IPS DF 4.7 (cell line): ENCODE results near the gene ZYG11B.
"Not testable (repeated sequence)": the region's sequence is repeated elsewhere in the genome, so short reads cannot be mapped to it uniquely, and the experiment has no call there.

ENCODE experiments used
- DNase-seq: peaks from one replicate; pipeline ENCODE4 v3.0.0-alpha.2; 2013; ENCODE audit warnings: low spot score; ENCODE audit errors: extremely low read depth

Gene ZYG11B

DNA sequence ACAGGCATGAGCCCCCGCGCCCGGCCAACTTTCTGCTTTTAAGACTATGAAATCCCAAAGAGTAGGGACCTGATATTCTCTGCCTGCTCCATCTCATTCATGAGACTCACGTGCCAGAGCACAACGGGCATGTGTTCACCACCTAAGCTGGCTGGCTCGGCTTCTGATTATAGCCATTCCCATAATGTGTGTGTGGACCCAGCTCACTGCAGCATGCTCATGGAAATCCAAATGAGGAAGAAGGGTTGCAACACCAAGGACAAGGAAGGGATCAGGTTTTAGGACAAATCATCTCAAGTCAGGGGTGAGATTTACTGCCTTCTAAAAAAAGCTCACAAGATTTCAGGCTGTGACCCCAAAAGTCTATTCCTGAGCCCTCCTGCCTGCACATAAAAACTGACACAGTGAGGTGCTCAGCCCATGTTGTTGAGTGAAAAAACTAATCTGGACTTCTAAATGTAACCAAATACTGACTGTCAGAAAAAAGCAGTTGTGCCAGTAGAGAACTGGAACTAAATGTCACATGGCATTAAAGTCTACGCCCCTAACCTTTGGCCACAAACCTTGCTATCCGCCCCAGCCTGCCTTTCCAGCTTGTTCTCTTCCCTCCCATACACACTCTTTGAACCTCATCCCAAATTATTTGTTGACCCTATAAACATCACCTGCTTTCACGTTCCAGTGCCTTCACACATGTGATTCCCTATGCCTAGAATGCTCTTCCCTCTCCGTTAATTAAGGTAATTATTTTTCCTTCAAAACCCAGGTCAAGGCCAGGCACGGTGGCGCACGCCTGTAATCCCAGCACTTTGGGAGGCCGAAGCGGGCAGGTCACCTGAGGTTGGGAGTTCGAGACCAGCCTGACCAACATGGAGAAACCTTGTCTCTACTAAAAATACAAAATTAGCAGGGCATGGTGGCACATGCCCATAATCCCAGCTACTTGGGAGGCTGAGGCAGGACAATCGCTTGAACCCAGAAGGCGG, 19.0 kb upstream of the ZYG11B start:
- no peak for DNase-seq

DNA sequence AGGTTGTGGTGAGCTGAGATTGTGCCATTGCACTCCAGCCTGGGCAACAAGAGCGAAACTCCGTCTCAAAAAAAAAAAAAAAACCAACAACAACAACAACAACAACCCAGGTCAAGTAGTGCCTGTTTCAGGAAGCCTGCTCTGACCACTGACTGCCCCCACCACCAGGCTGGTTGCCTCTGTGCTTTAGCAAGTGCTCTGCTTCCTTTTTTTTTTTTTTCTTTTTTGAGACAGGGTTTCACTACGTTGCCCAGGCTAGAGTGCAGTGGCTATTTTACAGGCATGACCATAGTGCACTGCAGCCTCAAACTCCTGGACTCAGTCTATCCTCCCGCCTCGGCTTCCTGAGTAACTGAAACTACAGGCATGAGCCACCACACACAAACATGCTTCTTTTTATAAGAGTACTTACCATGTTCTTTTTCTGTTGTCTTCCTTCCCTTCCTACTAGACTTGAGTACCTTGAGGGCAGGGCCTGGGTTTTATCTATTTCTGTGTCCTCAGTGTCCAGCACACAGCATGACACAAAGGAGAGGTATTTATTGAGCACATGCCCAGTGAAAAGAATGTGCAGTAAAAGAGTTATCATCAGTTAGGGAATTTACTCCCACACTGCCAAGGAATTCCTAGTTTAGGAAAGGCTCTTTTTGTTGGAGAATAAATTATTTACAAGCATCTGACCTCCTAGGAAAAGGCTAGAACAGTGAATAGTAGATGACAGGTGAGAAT, 18.2 kb upstream of the ZYG11B start:
- DNase-seq = no peak

DNA sequence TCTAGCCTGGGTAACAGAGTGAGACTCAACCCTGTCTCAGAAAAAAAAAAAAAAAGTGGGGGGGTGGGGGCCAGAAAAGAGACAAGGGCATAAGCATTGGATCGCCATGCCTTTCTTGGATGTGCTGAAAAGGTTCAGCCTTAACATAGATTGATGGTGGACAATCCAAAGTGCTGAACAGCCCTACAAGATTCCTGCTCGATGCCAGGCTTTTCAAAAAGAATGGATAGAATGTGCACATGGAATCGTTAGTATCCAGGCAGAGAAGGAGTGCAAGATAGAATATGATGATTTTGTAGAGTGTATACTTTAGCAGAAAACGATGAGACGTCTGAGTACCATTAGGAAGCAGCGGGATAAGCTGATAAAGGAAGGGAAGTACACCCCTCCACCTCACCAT, 17.2 kb upstream of the ZYG11B start:
- no peak for DNase-seq

DNA sequence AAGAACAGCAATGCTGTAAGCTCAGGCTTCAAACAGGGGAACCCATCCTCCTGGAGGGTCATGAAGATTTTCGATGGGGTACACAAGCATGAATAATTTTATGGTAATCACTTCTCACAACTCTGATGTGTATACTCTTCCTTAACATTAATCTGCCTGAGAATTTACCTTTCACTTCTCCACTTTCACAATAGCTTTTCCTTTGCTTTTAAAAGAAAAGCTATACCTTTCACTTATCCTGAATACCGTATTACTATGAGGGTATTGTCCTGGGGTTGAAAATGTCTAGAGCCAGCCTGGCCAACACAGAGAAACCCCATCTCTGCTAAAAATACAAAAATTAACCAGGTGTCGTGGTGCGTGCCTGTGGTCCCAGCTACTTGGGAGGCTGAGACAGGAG, 12.7 kb upstream of the ZYG11B start:
- DNase-seq = no peak

DNA sequence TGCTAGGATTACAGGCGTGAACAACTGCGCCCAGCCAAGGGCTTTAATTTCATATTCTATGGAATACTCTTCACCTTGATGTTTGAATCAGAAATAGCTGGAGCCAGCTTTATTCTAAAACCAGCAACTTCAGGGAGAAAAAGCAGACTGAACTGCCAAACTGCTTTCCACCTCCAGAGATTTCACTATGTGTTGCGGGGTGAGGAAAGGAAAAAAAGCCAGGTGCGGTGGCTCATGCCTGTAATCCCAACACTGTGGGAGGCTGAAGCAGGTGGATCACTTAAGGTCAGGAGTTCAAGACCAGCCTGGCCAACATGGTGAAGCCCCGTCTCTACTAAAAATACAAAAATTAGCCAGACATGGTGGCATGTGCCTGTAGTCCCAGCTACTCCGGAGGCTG, 11.0 kb upstream of the ZYG11B start:
- not testable (repeated sequence) for DNase-seq

DNA sequence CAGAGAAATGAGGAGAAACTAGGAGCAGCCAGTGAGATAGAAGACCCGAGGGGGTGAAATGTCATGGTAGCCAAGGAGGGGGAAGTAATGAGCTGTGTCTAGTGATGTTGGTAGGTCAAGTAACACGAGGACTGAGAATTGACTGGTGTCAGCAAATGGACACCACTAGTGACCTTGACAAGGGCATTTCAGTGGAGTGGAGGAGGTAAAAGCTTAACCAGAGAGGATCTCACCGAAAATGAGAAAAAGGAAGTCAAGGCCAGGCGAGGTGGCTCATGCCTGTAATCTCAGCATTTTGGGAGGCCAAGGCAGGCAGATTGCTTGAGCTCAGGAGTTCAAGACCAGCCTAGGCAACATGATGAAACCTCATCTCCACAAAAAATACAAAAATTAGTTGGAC, 3.0 kb upstream of the ZYG11B start:
- no peak for DNase-seq

DNA sequence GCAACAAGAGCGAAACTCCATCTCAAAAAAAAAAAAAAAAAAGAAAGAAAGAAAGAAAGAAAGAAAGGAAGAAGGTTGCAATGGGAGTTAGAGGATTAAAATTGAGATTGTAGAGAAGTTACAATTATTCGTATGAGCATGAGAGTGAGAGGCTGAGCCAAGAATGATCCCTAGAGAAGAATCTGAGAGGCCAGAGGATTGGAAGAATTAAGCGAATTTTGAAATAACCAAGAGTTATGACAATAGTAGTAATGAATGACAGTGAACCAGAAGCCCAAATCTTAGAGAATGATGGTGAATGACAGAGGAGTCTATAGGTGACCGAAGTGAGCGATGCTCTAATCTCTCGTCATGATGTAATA, 369 bp upstream of the ZYG11B start:
- DNase-seq = no peak

DNA sequence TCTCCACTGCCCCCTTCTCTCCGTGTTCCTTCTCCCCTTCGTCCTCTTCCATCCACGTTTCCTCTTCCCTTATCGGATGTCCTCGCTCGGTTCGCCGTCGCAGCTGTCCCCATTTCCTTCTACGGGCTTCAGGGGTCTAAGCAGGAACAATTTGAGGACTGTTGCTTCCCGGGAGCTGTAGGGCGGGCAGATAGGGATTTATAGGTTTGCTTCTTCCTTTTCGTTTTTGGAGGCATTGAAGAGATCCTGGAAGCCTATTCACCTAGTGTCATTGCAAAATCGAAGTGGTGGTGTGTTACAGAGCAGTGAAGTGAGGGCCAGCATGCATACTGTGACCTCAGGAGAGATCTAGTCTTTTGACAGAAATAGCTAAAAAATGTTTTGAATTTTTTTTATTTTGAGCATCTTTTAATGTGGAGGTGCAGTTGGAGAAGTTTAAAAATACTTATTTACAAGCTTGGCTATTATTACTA, 897 bp downstream of the ZYG11B start:
- no peak for DNase-seq

DNA sequence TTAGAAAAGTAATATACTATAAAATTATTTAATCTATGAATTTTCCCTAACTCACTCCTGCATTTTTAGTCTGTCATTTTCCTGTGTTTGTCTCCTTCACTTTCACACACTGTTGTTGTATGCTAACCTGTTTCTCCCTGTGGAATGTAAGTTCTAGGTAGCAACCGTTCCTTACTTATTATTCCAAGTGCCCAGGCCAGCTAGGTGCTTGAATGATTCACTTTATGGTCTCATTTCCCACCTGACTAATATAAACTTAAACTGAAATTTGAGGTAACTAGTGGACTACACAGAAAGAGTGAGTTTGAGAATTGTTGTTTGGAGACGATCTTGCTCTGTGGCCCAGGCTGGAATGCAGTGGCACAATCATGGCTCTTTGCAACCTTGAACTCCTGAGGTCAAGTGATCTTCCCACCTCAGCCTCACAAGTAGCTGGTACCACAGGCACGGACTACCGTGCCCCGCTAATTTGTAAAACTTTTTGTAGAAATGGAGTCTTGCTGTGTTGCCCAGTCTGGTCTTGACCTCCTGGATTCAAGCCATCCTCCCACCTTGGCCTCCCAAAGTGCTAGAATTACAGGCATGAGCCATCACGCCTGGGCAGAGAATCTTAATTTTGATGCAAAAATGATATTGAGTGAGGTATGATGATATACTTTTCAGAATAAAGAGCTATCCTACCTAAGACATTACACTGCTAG, 1.9 kb downstream of the ZYG11B start:
- DNase-seq = no peak

DNA sequence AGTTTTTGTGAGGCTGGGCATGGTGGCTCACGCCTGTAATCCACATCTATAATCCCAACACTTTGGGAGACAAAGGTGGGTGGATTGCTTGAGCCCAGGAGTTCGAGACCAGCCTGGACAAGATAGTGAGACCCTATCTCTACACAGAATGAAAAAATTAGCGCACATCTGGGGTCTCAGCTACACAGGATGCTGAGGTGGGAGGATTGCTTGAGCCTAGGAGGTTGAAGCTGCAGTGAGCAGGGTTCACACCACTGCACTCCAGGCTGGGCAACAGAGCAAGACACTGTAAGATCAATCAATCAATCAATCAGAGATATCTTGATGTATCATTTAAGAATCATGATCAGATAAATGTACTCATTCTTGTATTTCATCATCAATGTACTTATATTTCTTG, 7.1 kb downstream of the ZYG11B start:
- no peak for DNase-seq

DNA sequence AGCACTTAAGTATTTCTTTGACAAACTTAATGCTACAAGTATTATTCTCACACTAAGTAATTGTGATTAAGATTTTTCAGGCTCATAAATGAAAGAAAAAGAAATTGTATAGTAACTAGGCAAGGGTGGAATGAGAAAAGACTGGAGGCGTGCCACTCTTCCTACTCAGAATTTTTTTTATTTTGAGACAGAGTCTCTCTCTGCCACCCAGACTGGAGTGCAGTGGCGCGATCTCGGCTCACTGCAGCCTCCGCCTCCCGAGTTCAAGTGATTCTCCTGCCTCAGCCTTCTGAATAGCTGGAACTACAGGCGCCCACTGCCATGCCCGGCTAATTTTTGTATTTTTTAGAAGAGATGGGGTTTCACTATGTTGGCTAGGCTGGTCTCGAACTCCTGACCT, 9.1 kb downstream of the ZYG11B start:
- DNase-seq = not testable (repeated sequence)

DNA sequence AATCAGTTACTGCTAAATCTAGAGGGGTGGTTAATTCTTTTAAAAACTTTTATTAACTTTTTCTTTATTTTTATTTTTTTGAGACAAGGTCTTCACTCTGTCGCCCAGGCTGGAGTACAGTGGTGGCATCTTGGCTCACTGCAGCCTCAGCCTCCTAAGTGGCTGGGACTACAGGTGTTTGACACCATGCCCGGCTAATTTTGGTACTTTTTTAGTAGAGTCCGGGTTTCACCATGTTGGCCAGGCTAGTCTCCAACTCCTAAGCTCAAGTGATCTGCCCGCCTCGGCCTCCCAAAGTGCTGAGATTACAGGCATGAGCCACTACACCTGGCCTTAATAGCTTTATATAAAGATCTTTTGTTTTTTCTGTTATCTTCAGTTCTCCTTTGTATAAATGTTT, 11.9 kb downstream of the ZYG11B start:
- DNase-seq = no peak

DNA sequence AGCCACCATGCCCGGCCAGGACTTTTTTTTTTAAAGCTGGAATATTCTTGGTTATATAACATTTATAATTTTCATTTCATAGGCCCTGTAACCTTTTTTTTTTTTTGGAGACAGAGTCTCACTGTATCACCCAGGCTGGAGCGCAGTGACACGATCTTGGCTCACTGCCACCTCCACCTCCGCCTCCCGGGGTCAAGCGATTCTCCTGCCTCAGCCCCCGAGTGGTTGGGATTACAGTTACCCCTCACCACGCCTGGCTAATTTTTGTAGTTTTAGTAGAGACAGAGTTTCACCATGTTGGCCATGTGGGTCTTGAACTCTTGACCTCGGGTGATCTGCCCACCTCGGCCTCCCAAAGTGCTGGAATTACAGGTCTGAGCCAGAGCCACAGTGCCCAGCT, 12.6 kb downstream of the ZYG11B start:
- no peak for DNase-seq

DNA sequence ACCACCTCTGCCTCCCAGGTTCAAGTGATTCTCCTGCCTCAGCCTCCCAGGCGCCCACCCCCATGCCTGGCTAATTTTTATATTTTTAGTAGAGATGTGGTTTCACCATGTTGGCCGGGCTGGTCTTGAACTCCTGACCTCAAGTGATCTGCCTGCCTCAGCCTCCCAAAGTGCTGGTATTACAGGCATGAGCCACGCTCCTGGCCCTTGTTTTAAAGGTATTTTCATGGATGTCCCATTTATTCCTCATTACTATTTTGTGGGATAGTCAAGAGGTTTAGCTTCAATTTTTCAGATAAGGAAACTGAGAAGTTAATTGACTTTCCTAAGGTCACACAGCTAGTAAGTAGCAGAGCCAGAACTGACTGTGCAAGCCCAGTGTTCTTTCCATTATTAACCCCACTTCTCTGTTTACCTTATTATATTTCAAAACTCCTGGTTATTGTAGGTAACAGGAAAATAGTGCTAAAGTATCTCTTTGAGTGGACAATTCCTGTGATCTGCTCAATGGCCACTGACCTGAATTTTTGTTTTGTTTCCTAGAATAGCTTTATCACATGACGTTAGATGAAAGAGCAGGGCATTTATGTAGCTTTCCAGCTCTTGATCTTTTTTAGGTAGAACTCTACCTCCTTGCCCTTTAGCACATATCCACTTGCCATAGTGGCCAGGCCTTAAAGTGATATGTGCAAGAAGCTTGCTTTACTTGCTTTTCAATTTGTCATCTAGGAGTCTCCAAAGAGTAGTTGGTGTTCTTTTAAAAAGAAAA, 13.6 kb downstream of the ZYG11B start:
- no peak for DNase-seq

DNA sequence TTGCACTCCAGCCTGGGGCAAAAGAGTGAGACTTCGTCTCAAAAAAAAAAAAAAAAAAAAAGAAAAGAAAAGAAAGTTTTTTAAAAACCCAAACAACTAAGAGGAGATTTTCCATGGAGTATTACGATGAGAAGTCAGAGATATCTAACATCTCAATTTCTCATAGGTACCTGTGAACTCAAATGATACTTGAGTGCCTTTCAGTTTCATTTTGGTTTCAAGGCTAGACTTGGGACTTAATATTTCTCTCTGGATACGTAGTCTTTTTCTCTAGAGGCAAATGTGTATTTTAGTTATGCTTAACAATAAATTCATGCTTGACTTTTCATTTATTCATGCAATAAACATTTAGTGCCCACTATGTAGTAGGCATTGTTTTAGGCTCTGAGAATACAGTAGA, 15.0 kb downstream of the ZYG11B start:
- DNase-seq = no peak

DNA sequence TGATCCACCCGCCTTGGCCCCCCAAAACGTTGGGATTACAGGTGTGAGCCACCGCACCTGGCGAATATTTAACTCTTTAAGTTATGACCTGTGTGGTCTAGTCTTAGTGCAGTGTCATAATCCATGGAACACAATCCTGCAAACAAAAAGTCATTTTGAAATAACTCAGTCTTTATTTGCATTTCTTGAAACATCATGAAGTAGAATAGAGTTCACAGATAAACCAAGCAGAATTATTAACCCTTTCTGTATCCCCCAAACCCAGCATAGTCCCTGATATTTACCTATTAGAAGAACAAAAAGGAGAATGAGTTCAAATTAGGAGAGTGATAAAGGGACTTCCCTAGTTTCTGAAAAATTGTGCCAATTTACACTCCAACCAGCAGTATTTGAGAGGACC, 19.9 kb downstream of the ZYG11B start:
- DNase-seq = no peak

DNA sequence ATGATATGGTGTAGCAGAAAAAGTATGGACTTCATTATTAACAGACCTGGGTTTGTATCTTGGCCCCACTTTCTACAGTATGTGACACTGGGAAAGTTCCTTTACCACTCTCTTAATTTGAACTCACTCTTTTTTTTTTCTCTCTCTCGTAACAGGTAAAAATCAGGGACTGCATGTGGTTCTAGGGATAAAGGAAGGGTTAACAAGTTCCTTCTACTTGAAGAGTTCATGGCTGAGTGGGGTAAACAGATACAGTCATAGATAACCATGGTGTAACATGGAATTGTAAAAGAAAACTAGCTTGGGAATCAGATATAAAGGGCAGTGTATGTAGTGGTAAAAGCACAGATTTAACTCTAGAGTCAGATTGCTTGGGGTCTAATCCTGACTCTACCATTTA, 21.2 kb downstream of the ZYG11B start:
- no peak for DNase-seq

DNA sequence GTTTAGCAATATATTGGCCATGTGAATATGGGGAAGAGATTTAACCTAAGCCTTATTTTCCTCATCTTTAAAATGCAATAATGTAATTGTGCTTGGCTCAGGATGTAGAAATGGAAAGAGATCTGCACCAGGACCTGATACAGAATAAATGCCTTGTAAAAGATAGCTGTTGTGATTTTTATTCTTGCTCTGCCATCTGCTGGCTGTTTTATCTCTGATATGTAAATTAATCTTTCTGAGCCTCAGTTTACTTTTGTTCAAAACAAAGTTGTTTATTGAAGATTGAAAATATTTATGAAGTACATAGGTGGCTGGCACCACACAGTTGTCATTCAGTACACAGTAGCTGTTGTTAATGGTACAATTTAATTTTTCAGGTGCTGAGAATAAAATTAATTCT, 21.9 kb downstream of the ZYG11B start:
- DNase-seq = no peak

DNA sequence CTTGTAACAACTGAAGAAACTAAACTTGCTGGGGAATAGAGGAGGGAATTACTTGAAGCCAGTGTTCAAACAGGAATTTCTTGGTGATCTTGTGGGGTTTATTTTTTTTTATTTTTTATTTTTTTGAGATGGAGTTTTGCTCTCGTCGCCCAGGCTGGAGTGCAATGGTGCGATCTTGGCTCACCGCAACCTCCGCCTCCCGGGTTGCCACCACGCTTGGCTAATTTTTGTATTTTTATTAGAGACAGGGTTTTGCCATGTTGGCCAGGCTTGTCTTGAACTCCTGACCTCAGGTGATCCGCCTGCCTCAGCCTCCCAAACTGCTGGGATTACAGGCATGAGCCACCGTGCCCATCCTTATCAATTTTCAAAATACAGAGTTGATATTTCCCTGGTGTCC, 23.2 kb downstream of the ZYG11B start:
- DNase-seq = not testable (repeated sequence)

DNA sequence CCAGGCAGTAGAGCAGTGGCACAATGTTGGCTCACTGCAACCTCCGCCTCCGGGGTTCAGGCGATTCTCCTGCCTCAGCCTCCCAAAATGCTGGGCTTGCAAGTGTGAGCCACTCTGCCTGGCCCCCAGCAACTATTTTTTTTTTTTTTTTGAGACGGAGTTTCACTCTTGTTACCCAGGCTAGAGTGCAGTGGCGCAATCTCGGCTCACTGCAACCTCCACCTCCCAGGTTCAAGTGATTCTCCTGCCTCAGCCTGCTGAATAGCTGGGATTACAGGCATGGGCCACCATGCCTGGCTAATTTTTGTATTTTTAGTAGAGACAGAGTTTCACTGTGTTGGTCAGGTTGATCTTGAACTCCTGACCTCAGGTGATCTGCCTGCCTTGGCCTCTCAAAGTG, 23.9 kb downstream of the ZYG11B start:
- DNase-seq = not testable (repeated sequence)
